Bronchial epithelial cell (primary cell): ENCODE data around the gene ZWILCH. TPM values are rescaled to one million over a fixed set of nuclear protein-coding genes. Genes with fewer than 3 reads are reported as not detected.
A peak's percentile ranks its signal among the peaks of the same experiment; 100 is the strongest.

ENCODE experiments used
- DNase-seq: peaks from one replicate; pipeline ENCODE4 v3.0.0-alpha.2; 2010; ENCODE audit warnings: low read depth
- FAIRE-seq: peaks from 2 replicates; lab custom pipeline; 2011; peaks lifted over from hg19 to GRCh38; lab: Jason Lieb, UNC
- H3K27me3 ChIP-seq: 2 replicates; pipeline ENCODE4 v1.5.1; 2011; ENCODE audit warnings: low read length; ENCODE audit not compliant: control insufficient read depth, insufficient read depth
- H3K36me3 ChIP-seq: 2 replicates; pipeline ENCODE4 v1.5.1; 2011; ENCODE audit warnings: low read length; ENCODE audit not compliant: control insufficient read depth, insufficient read depth
- H3K4me3 ChIP-seq: 2 replicates; pipeline ENCODE4 v1.5.1; 2011; ENCODE audit warnings: mild to moderate bottlenecking, low read depth, low read length, control low read depth
- CTCF ChIP-seq: IDR thresholded peaks from 2 replicates; pipeline ENCODE4 v1.5.1; 2011; ENCODE audit warnings: mild to moderate bottlenecking, moderate library complexity, low read length, control low read depth, inconsistent platforms; ENCODE audit not compliant: insufficient read depth, severe bottlenecking
- total RNA-seq: library from RNA; depleted of rRNA; stranded (reverse); fragments of >200 nt; gene quantifications from 2 replicates; pipeline ENCODE4 v1.2.1, GENCODE V29; 2014

The ZWILCH gene
- total RNA-seq, 1 donor from 2014 or later: 6.1 TPM

GRCh38 chr15:66523926-66524325 is 18.8 kb downstream of the ZWILCH start:
- DNase-seq: peak; percentile 83
- H3K27me3 ChIP-seq: no peaks in the 10 kb centered on the region
- TF ChIP-seq CTCF: no peak
- H3K4me3 ChIP-seq: no peak overlapping the region
- peaks cover 3% of the 10 kb centered on the region for H3K36me3 ChIP-seq
- no peak for FAIRE-seq

GRCh38 chr15:66524838-66525237 is 19.7 kb downstream of the ZWILCH start:
- TF ChIP-seq CTCF: no peak
- FAIRE-seq (no peak), DNase-seq (no peak)
- peaks cover 3% of the 10 kb centered on the region for H3K36me3 ChIP-seq
- no peaks in the 10 kb centered on the region for H3K27me3 ChIP-seq
- H3K4me3 ChIP-seq: no peak overlapping the region

GRCh38 chr15:66535056-66535455 is 29.9 kb downstream of the ZWILCH start:
- TF ChIP-seq CTCF: no peak
- no peak for FAIRE-seq
- DNase-seq: no peak
- H3K36me3 ChIP-seq: no peaks in the 10 kb centered on the region
- no peaks in the 10 kb centered on the region for H3K27me3 ChIP-seq
- no peak overlapping the region for H3K4me3 ChIP-seq

- no peaks in the 10 kb centered on the region for H3K27me3 ChIP-seq
- H3K4me3 ChIP-seq: no peak overlapping the region
- peaks cover 1% of the 10 kb centered on the region for H3K36me3 ChIP-seq
- TF ChIP-seq CTCF: no peak
- no peak for DNase-seq
- no peak for FAIRE-seq
Measured at GRCh38 chr15:66542896-66543295, 37.8 kb downstream of the ZWILCH start.

GRCh38 chr15:66545255-66545654 is 40.1 kb downstream of the ZWILCH start:
- FAIRE-seq (no peak), DNase-seq (no peak)
- no peak for TF ChIP-seq CTCF
- H3K36me3 ChIP-seq: peaks cover 1% of the 10 kb centered on the region
- no peaks in the 10 kb centered on the region for H3K27me3 ChIP-seq
- H3K4me3 ChIP-seq: no peak overlapping the region

- H3K27me3 ChIP-seq: no peaks in the 10 kb centered on the region
- DNase-seq: no peak
- no peak overlapping the region for H3K4me3 ChIP-seq
- no peaks in the 10 kb centered on the region for H3K36me3 ChIP-seq
- no peak for FAIRE-seq
- TF ChIP-seq CTCF: no peak
Measured at GRCh38 chr15:66555685-66556084, 50.6 kb downstream of the ZWILCH start.
